Keratinocyte (primary cell): ENCODE results near the gene G3BP2.

Experiments
- CTCF ChIP-seq, 3 experiments: IDR thresholded peaks in 1 of 3; conservative IDR thresholded peaks in 1 of 3; optimal IDR thresholded peaks in 1 of 3; 2 replicates in 2 of 3; 3 replicates in 1 of 3; pipeline versions ENCODE3 to v1.5.1; 2011; ENCODE audit warnings: low read length in 3 of 3, mild to moderate bottlenecking in 3 of 3, moderate library complexity in 2 of 3, control low read depth in 1 of 3, inconsistent platforms in 1 of 3; ENCODE audit not compliant: insufficient read depth in 2 of 3; ENCODE audit errors: extremely low read depth in 1 of 3
- EZH2 ChIP-seq: IDR thresholded peaks from one replicate; pipeline ENCODE4 v1.6.1; 2012; ENCODE audit warnings: inconsistent platforms, mild to moderate bottlenecking, low read length, moderate library complexity

GRCh38 chr4:75658876-75659275 lies 14.3 kb downstream of the G3BP2 start:
- TF ChIP-seq CTCF (optimal IDR thresholded peaks at IDR 0.05 in 1 of 3, IDR thresholded peaks at IDR 0.05 in 1 of 3, conservative IDR thresholded peaks at IDR 0.05 in 1 of 3; ENCODE audit: extremely low read depth in 1 of 3, insufficient read depth in 2 of 3, low read length in 3 of 3), result no peak
- TF ChIP-seq EZH2, result no peak
